AG20443 (cell line): Measurements from ENCODE around the gene ASPG.

Source experiments
- DNase-seq: peaks from one replicate; pipeline ENCODE4 v3.0.0; 2012; ENCODE audit warnings: low spot score, mixed read lengths

The ASPG gene

GRCh38 chr14:104163541-104163940 lies 78.0 kb downstream of the ASPG start:
- no peak for DNase-seq

- no peak for DNase-seq
Measured at GRCh38 chr14:104164041-104164440, 78.5 kb downstream of the ASPG start.

GRCh38 chr14:104164512-104164911 lies 79.0 kb downstream of the ASPG start:
- DNase-seq, result no peak
